ENCODE data around the gene CCDC50.

The CCDC50 gene

DNA sequence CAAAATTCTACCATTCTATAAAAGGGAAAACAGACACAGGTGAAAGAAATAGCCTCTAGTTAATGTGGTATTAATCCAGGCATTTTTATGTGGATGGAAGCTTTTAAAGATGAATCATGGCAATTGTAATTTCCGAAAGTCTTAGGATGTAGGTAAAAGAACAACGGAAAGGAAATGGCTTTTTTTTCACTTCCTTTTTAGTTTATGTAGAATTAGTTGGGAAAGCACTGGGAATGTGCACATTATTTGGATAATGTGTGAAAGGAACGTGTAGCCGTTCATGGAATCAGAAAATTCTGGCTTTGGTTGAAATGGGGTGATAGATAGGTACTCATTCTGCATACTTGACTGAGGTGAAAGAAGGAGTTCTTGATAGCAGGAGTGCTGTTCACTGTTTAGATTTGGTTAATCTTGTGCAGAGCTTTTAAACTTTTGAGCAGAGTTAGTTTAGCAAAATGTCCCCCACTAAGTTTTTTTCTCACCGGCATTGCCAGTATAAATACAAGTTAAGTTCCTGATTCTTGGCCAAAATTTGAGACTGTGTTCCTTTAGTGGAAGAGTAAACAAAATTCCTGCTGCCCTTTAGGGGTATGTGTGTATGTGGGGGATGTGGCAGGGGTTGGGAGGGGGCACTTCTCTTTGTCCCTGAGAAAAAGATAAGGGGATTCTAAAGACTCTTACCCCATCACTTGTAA, 21.3 kb downstream of the CCDC50 start:
- DNase-seq = no peak

DNA sequence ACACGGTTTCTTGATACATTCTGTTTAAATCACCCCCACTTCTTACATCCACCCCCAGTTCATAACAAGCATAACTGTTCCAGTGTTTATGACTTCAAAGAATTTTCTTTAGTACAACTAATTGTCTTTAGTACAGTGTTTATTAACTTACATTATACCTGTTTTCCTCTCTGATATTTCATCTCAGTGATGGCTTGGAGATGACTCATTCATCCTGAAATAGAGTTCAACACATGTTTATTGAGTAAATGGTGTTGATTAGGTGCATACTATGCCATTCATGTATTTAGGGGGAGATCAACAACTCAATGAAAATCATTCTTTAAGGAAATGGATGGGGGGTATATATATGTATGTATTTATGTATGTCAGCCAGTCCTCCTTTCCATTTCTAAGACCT, 22.8 kb downstream of the CCDC50 start:
- DNase-seq = no peak

- DNase-seq = no peak
Measured at GRCh38 chr3:191353022-191353777, 24.0 kb downstream of the CCDC50 start.

- DNase-seq = no peak
Measured at GRCh38 chr3:191355406-191355805, 26.2 kb downstream of the CCDC50 start.

DNA sequence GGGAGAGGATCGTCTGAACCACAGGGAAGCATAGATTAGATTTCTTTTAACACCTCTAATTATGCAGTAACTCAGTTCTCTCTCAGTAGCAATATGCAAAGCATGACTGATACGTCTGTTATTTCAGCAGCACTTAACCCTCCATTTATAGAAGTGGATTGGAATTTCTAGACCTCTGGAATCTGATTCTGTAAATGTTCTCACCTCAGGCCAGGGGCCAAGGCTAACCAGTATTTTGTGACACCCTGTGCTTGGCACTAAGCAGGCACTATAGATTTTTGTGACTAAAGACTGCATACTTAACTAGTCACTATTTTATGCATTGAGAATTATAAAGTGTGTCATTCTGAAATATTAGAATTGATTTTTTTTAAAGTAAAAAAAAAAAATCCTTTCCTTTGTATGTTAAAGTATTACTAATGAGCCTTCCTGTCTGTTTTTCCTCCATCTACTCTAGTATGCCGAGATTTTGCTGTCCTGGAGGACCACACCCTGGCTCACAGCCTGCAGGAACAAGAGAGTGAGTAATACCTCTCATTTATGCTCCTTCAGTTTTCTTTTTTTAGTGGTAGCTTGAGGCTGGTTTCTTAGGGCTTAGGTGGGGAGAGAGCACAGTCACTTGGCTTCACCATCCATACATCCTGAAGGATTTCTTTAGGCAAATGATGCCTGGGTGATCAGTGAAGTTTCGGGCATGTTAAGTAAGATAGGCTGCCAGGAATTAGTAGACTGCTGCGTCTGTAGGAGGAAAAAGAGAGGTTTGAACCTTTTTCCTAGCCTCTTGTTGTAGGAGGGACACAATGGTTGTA, 27.6 kb downstream of the CCDC50 start:
- no peak for DNase-seq

DNA sequence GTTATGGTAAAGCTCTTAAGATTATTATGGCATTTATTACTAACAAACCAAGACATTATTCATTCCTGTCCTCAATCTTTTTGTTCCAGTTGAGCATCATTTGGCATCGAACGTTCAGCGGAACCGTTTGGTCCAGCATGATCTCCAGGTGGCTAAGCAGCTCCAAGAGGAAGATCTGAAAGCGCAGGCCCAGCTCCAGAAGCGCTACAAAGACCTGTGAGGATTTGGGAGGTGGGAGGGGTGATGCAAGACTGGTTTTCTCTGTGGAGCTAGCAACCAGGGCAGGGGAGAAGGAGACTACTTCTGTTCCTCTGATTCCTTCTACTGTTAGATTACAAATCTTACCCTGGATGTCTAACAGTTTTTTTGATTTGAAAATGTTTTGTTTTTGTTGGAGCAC, 28.7 kb downstream of the CCDC50 start:
- DNase-seq = no peak

DNA sequence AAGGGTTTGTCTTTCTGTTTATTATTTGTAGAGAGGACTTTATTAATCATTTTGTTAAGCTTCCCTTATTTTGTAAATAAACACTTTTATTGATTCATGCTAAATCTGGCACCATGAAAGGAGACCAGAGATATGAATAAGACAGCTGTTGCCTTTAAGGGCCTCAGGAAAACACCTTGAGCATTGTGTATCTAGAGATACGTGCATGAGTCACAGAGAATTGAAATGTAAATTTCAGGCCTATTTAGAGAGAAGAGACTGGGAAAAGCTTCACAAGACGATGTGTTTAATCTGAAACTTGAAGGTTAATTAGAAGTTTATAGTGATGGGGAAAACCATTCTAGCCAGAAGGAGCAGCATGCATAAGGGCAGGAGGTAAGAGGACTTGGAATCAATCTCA, 29.7 kb downstream of the CCDC50 start:
- DNase-seq = no peak

DNA sequence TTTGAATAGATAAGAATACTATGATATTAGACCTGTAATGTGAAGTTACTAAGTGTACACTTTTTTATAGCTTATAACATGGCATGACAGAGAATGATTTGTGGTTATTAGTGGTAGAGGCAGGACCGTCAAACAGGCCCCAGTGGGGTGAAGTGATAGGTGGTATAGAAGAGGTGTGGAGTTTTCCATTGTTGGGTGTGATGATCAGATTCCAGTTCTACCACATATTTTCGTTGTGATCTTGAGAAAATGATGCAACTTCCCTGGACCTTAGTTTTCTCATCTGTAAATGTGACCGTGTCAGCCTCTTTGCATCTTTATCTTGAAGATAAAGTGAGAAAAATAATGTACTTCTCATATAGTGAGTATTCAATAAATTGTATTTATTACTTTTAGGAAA, 31.4 kb downstream of the CCDC50 start:
- no peak for DNase-seq

- no peak for DNase-seq
Measured at GRCh38 chr3:191361456-191361855, 32.3 kb downstream of the CCDC50 start.

DNA sequence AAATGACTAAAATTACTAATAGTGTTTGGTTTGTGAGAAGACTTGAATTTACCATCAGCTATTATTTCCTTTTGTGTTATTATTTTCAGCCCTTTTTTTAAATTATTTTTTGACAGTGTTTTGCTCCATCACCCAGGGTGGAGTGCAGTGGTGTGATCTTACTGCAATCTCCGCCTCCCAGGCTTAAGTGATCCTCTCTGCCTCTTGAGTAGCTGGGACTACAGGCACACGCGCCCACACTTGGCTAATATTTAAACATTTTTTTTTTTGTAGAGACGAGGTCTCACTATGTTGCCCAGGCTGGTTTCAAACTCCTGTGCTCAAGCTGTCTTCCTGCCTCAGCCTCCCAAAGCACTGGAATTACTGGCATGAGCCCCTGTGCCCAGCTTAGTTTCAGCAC, 32.8 kb downstream of the CCDC50 start:
- no peak for DNase-seq

- DNase-seq = no peak
Measured at GRCh38 chr3:191362524-191363090, 33.4 kb downstream of the CCDC50 start.

DNA sequence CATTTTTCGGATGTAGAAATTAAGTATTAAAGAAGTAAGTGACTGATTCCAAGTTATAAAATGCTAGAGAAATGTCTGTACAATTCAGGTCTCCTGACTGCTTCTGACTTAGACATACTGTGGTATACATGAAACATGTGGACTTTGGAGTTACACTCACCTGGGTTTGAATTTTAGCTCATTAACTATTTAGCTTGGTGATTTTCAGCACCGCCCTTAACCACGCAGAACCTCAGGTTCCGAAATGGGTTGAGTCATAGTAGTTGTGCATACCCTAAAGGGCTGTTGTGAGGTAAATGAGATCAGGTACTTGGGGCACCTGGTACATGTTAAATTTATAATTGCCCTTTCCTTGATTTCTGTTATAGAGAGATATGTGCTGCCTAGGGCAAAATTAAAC, 34.0 kb downstream of the CCDC50 start:
- no peak for DNase-seq

DNA sequence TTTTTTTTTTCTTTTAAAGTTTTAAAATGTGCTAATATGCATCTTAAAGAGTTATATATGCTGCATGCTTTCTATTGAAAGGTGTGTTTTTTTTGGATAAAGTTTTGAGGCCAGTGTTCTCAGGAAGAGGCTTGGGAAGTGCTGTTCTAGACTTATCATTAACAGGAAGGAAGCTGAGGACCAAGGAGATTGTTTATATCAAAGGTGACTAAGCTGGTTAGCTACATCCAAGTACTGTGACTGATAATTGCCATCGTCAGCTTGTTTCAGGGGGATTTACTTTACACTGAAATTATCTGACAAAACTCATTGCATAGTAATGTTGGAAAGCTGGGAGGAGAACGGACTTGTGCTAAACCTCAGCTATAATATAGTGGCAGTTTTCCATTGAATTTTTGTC, 37.5 kb downstream of the CCDC50 start:
- DNase-seq = no peak

DNA sequence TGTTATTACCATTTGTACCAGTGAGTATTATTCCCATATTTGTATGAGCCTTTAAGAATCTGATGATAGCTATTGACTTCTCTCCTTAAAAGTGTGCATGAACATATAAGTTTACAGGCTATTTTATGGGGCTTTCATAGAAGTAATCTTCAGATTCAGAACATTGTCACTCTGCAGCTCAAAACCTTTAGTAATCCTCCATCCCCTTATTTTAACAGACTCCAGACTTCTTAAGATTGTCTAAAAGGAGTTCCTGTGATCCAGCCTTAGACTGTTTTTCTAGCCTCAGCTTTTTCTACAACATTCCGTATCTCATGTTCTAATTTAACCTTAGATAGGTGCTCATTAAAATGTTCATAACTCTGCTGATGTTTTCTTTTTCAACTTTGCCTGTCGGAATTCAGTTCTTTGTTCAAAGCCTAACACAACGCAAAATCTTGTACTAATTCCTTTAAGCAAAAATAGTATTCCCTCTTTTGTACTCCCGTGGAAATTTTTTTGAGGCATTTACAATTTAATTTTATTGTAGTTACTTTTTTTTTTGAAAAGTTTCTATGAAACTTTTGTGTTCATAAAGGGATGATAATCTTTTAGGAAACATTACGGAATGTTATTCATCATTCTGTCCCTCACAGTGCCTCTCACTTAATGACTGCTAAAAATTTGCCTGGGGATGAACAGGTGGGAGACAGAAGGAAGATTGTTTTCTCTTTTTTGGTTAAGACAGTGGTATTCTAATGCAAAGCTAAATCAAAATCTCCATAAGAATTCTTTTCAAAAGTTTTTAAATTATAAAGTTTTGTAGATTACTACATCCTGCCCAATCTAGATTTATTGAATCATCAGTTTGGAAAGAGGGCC, 39.8 kb downstream of the CCDC50 start:
- no peak for DNase-seq

DNA sequence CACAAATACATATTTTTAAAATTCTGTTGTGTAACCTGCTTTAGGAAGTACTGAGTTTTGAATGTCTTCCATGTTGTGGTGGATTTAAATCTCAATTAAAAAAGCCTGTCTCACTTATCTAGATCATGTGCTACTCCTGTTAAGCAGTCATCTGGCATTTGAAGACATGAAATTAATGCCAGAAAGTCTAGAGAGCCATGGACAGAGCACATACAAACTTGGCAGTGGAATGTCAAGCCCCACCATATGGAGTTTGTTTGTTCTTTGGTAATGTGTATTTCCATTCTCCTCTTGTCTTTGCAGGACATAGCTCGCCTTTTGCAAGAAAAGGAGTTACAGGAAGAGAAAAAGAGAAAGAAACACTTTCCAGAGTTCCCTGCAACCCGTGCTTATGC, 40.4 kb downstream of the CCDC50 start:
- no peak for DNase-seq

DNA sequence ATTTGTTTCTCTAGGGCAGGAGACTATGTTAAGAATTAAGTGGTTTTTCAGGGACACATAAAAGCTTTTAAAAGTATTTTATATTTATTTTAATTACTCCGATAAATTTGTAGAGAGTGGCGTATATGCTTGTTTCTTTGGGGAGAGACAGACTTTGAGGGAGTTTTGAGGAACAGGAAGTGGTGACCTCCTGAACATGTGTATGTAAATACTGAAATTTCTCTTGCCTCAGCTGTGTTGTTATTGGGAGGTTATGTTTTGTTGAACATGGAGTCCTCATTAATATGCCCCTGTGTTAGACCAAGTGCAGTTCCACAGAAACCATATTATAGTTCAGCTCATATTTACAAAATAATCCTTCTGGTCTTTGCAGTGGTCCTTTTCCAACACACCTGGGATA, 42.9 kb downstream of the CCDC50 start:
- DNase-seq = no peak

DNA sequence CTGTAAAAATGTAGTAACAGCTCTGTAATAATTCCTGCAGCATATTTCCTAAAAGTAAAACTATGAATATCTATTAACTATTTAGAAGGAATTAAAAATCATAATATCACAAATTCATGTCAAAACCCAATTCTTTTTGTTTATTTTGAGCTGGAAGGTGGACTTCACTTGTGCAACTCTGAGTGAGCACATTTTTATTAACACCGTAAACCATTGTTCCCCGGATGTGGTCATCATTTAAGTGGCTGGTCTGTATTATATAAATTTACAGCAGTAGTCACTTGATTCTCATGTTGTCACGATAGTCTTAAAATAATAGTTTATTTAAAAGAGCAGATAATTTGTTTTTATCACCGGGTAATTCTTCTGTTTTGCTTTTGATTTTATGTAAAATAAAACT, 44.1 kb downstream of the CCDC50 start:
- DNase-seq = no peak

GRCh38 chr3:191376516-191377141, 47.4 kb downstream of the CCDC50 start:
- no peak for DNase-seq

- DNase-seq = no peak
Measured at GRCh38 chr3:191378142-191378812, 49.1 kb downstream of the CCDC50 start.

- DNase-seq = no peak
Measured at GRCh38 chr3:191379446-191379845, 50.3 kb downstream of the CCDC50 start.

DNA sequence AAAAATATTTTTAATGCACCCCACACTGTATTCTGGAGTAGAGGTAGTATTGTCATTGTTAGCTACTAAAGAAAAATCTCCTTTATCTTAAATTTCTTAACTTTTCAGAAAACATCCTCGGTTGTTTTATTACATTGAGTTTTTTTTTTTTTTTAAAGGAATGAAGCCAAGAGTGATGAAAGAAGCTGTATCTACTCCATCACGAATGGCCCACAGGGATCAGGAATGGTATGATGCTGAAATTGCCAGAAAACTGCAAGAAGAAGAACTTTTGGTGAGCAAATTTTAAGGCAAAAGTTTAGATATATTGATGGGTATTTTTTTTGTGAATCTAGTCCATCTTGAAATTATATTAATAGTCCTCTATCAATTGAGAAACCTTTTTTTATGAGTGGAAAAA, 50.8 kb downstream of the CCDC50 start:
- DNase-seq = no peak

All from stimulated activated CD4-positive, alpha-beta T cell treated with anti-CD3 and anti-CD28 coated beads, Interleukin-2, amount 100 ng/mL, for 24 hours (primary cell).